GM18909 (cell line): Measurements from ENCODE around the gene ZNF470.

Experiments
- ATAC-seq: cut with Tn5 transposase; IDR thresholded peaks from one replicate; pipeline ENCODE4 v1.9.1; 2021; ENCODE audit warnings: mild to moderate bottlenecking; ENCODE audit not compliant: unreplicated experiment, poor library complexity

The ZNF470 gene

DNA sequence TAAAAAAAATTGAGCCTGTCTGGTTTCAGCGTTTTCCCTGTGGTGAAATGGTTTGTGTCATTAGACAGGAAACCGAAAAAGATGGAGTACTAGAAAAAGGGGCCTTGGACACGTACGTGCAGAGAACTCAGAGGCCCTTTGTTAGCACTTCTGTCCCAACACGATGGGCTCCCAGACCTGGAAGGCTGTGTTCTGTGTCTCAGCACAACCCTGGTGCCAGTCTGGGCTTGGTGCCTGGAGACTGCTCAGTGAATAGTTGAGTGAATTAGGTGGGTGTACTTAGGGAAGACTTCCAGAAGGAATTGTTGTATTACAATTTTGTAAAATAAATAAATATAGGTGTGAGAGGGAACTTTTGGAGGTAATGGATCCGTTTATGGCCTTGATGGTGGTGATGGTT, 36.6 kb downstream of the ZNF470 start:
- ATAC-seq = no peak

DNA sequence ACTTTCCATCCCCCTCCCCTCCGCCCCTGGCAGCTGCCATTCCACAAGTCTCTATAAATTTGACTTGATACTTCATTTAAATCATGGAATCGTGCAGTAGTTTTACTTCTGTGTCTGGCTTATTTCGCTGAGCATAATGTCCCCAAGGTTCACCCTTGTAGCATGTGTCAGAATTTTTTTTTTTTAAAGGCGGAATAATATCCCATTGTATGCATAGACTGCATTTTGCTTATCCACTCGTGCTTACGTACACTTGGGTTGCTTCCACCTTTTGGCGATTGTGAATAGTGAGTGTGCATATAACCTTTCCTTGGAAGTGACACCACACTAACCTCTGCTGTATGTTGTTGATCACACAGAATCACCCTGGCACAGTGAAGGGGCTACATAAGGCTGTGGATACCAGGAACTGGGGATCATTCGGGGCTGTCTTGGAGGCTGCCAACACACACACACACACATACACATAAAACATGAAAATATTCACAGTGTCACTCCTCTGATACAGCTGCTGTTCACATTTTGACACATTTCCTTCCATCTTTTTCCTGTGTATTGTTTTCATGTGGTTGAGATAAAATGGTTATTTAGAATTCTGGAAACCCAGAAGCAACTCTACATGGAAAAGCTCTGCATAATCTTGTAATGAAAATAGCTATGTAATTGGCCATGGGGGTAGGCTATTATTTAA, 41.2 kb downstream of the ZNF470 start:
- no peak for ATAC-seq

DNA sequence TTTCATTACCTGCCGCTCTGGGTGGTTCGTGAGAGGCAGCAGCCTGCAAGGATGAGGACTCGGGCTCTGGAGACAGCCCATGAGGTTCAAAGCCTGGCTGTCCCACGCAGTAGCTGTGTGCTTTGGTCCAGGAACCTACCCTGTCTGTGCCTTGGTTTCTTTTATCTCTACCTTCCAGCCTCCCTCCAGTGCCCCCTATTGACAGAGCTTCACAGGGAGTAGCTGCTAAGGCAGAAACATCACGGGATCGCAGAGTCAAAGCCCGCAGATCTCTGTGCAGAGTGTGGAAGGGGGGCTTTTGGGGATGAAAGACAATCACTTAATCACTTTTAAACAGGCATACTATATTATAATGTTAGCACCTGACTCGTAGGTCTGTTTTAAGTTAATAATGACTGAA, 44.0 kb downstream of the ZNF470 start:
- no peak for ATAC-seq

DNA sequence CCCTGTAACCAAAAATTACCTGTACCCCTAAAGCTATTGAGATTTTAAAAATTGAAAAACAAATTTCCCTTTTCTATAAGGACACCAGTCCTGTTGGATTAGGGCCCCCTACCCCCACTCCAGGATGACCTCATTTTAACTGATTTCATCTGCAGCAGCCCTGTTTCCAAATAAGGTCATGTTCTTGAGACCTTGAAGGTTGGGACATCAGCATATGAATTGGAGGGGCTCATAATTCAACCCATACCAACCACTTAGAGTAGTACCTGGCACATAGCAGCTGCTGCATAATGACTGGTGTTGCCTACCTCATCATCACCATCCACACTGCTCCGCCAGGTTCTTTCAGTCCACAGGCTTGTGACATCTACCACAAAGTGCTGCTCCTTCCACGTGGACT, 45.5 kb downstream of the ZNF470 start:
- no peak for ATAC-seq

DNA sequence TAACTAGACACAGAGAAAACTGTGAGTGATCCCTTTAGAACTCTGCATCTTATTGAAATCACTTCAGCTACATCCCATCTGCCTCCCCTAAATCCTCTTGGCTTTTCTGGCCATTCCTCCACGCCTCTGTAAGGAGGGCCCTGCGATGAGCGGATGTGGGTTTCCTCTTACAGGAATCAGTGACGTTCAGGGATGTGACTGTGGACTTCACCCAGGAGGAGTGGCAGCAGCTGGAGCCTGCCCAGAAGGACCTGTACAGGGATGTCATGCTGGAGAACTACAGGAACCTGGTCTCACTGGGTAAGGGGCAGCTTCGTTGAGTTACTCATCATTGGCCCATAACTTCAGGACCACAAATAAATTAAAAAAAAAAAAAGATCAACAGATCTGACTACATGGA, 46.4 kb downstream of the ZNF470 start:
- ATAC-seq = no peak

DNA sequence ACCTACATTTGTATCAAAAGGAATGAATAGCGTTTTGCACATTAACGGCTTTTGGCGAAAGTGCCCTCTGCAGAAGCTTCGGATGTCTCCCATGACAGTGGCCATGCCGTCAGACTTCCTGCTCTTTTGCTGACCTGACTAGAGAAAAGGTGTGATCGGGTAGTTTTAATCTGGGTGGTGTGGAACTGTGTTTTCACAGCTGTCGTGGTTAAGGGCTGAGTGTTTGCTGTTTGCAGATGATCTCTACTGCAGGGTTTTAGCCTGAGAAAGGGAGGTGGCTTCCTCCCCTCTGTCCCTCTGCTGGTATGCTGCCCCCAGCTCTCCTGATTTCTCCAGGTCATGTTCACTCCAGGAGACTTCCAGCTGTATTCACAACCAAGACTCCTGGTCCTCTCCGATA, 50.3 kb downstream of the ZNF470 start:
- ATAC-seq = no peak

DNA sequence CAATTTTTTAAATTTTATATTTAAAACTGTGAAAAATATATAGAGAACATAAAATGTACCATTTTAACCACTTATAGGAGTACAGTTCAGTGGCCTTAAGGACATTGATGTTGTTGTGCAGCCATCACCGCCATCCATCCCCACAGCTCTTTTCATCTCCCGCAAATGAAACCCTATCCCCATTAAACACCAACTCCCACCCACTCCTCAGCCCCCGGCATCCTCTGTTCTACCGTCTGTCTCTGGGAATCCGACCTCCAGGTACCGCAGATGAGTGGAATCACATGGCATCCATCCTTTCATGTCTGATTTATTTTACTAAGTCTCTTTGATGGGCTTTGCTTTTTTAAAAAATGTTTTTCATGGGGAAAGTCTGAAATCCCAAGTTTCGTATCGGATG, 51.9 kb downstream of the ZNF470 start:
- no peak for ATAC-seq

DNA sequence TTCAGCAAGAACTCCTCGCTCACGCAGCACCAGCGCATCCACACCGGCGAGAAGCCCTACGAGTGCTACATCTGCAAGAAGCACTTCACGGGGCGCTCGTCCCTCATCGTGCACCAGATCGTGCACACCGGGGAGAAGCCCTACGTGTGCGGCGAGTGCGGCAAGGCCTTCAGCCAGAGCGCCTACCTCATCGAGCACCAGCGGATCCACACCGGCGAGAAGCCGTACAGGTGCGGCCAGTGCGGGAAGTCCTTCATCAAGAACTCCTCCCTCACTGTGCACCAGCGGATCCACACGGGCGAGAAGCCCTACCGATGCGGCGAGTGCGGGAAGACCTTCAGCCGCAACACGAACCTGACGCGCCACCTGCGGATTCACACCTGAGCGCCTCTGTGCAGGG, 55.1 kb downstream of the ZNF470 start:
- ATAC-seq = no peak

DNA sequence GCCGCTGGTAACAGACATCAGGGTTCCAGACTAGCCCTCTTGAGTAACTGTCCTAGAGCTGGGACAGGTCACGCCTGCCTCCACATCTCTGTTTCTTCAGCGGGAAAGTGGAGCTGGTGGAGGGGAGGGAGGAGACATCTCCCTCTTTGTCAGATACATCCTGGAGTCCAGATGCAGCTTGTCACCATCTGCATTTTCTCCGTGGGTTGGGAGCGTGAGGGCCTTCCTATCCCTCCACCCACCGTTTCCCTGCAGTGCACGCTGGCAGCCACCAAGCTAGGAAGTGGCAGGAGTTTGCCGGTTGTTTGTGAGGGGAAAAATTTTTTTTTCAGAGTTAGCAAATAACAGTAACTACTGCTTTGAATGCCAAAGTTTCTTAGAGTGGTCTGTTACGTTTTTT, 55.7 kb downstream of the ZNF470 start:
- ATAC-seq = no peak

DNA sequence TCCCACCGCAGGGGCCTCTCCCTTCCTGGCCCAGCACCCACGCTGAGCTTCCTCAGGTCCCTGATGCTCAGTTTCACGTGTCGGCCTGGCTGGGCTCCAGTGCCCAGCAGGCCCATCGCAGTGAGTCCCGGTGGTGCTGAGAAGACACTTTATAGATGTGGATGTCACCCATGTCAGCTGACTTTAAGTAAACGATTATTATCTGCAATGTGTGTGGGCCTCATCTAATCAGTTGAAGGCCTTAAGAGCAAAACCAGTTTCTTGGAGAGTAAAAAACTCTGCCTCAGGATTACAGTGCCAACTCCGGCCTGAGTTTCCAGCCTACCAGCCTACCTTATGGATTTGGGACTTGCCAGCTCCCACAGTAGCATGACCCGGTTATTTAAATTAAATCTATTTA, 58.4 kb downstream of the ZNF470 start:
- no peak for ATAC-seq

DNA sequence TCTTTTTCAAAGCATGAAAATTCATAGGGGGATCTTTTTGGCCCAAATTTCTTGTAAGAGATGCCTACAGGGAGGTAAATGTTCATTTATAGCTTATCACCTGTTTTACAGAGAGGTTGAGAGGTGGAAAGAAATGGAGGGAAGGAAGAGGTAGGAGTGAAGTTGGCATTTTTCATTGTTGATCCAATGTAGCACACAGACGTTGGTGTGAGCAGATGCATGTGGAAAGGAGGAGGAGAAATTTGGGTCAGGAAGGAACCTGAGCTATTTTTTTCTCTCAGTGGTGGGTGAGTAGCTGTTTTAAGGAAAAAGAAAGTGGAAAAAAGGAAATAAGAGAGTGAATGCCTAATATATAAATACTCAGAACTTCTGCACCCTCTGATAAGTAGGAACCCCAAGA, 65.8 kb downstream of the ZNF470 start:
- ATAC-seq = no peak

DNA sequence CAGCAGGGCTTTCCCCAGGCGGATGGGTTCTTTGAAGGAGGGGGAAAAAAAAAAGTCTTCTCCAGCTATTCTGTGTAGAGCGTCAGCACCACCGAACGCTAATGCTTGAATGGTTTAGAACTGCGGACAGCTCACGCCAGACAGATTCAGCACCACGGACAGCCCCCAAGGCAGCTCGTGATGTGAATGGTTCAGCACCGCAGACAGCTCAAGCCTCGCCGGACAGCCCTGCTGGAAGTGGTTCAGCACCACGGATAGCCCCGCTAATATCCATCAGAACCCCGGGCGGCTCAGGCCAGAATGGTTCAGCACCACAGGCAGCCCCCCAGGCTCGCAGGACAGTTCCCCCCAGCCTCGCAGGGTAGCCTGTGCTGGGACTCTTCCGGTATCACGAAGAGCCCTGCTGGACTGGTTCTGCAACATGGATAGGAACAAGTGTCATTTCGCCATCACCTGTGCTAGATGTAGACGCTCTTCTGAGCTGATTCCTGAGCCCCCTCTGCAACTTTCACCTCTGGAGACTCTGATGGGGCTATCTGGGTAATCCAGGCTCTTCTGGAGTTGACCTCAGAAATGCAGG, 70.8 kb downstream of the ZNF470 start:
- no peak for ATAC-seq
